ENCODE results near the gene GRIN2C.

DNA sequence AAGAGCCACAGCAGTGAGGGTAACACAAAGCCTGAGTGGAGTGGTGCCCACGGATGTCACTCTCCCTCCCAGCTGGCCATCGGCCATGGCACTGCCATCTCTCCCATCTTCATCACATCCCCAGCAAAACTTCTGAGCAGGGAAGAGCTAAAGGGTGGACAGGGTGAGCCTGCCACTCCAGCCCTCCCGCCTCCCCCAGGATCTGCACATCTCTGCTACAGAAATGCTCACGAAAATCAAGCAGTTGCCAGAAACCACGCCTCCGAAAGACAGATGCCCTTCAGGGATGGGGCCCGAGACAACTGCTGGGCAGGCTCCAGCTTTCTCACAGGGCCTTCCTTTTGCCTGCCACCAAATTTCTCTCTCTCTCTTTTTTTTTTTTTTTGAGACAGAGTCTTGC is 3.6 kb downstream of the GRIN2C start:
- TF ChIP-seq, protein P1, sequence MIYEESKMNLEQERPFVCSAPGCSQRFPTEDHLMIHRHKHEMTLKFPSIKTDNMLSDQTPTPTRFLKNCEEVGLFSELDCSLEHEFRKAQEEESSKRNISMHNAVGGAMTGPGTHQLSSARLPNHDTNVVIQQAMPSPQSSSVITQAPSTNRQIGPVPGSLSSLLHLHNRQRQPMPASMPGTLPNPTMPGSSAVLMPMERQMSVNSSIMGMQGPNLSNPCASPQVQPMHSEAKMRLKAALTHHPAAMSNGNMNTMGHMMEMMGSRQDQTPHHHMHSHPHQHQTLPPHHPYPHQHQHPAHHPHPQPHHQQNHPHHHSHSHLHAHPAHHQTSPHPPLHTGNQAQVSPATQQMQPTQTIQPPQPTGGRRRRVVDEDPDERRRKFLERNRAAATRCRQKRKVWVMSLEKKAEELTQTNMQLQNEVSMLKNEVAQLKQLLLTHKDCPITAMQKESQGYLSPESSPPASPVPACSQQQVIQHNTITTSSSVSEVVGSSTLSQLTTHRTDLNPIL (CRISPR knock-in tag; IDR thresholded peaks at IDR 0.05; ENCODE audit: low read depth): no peak
- TF ChIP-seq, protein P2, sequence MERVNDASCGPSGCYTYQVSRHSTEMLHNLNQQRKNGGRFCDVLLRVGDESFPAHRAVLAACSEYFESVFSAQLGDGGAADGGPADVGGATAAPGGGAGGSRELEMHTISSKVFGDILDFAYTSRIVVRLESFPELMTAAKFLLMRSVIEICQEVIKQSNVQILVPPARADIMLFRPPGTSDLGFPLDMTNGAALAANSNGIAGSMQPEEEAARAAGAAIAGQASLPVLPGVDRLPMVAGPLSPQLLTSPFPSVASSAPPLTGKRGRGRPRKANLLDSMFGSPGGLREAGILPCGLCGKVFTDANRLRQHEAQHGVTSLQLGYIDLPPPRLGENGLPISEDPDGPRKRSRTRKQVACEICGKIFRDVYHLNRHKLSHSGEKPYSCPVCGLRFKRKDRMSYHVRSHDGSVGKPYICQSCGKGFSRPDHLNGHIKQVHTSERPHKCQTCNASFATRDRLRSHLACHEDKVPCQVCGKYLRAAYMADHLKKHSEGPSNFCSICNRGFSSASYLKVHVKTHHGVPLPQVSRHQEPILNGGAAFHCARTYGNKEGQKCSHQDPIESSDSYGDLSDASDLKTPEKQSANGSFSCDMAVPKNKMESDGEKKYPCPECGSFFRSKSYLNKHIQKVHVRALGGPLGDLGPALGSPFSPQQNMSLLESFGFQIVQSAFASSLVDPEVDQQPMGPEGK (CRISPR knock-in tag; IDR thresholded peaks at IDR 0.05; ENCODE audit: borderline replicate concordance): no peak
- TF ChIP-seq, protein P3, sequence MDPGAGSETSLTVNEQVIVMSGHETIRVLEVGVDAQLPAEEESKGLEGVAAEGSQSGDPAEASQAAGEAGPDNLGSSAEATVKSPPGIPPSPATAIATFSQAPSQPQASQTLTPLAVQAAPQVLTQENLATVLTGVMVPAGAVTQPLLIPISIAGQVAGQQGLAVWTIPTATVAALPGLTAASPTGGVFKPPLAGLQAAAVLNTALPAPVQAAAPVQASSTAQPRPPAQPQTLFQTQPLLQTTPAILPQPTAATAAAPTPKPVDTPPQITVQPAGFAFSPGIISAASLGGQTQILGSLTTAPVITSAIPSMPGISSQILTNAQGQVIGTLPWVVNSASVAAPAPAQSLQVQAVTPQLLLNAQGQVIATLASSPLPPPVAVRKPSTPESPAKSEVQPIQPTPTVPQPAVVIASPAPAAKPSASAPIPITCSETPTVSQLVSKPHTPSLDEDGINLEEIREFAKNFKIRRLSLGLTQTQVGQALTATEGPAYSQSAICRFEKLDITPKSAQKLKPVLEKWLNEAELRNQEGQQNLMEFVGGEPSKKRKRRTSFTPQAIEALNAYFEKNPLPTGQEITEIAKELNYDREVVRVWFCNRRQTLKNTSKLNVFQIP (CRISPR knock-in tag; IDR thresholded peaks at IDR 0.05; ENCODE audit: borderline replicate concordance, low read depth): no peak
